Measurements from ENCODE around the gene EYA2. TPM values are rescaled to one million over a fixed set of nuclear protein-coding genes. Genes with fewer than 3 reads are reported as not detected.

Gene EYA2
- total RNA-seq, 3 donors from 2014 or later: 5.4 to 19.2 (median 12.5) TPM

GRCh38 chr20:47031821-47032220 lies 137.2 kb downstream of the EYA2 start:
- no peaks in the 10 kb centered on the region for H3K4me1 ChIP-seq
- H3K36me3 ChIP-seq: no peaks in the 10 kb centered on the region
- no peak overlapping the region for H3K4me3 ChIP-seq
- intact Hi-C loops (cut with DNase I; ENCODE audit: low total_unique reads): no loop called here
- H3K27ac ChIP-seq: peak overlapping the region in 1 of 2 donors; percentile 66
- no peak for TF ChIP-seq POLR2AphosphoS5 (IDR thresholded peaks at IDR 0.05)
- TF ChIP-seq POLR2A (IDR thresholded peaks at IDR 0.05): no peak
- TF ChIP-seq CTCF (IDR thresholded peaks at IDR 0.05): no peak
- DNase-seq (ENCODE audit: low spot score in 2 of 2): no peak
- no peaks in the 10 kb centered on the region for H3K27me3 ChIP-seq
- H3K9me3 ChIP-seq: peaks cover 0 to 5% of the 10 kb centered on the region in 2 donors

GRCh38 chr20:47032933-47033578 lies 138.4 kb downstream of the EYA2 start:
- intact Hi-C loops (cut with DNase I; ENCODE audit: low total_unique reads): no loop called here

DNA sequence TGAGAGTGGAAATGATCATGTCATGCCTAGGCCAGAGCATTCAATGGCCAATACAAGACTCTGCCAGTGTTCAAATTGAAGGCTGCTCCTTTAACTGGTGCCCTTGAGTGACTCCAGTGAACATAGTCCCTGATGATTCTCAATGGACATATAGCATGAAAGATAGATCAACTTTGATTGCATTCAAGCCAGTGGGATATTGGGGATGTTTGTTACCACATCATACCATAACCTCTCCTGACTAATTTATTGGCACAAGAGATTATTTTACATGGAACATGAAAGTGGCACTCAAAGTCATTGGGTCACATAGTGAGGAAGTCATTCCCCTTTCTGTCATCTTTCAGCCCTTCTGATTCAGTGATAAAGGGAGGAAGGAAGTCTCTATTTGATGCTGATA lies 139.0 kb downstream of the EYA2 start:
- TF ChIP-seq CTCF (IDR thresholded peaks at IDR 0.05): no peak
- TF ChIP-seq POLR2A (IDR thresholded peaks at IDR 0.05): no peak
- TF ChIP-seq POLR2AphosphoS5 (IDR thresholded peaks at IDR 0.05): no peak
- intact Hi-C loops (cut with DNase I; ENCODE audit: low total_unique reads): no loop called here
- Histone ChIP-seq H3K36me3 (no peaks in the 10 kb centered on the region), H3K4me3 (no peak overlapping the region), H3K9me3 (peaks cover 0 to under 1% of the 10 kb centered on the region in 2 donors), H3K27me3 (no peaks in the 10 kb centered on the region), H3K27ac (no peak overlapping the region), H3K4me1 (no peaks in the 10 kb centered on the region)
- no peak for DNase-seq (ENCODE audit: low spot score in 2 of 2)

More at GRCh38 chr20:47032933-47033578, 138.4 kb downstream of the EYA2 start:
- H3K9me3 ChIP-seq: peaks cover 0 to 5% of the 10 kb centered on the region in 2 donors
- TF ChIP-seq CTCF (IDR thresholded peaks at IDR 0.05) (no peak), POLR2A (IDR thresholded peaks at IDR 0.05) (no peak), POLR2AphosphoS5 (IDR thresholded peaks at IDR 0.05) (no peak)
- H3K4me3 ChIP-seq: no peak overlapping the region
- no peak for DNase-seq (ENCODE audit: low spot score in 2 of 2)
- H3K27ac ChIP-seq: no peak overlapping the region
- no peaks in the 10 kb centered on the region for H3K27me3 ChIP-seq
- H3K4me1 ChIP-seq: no peaks in the 10 kb centered on the region
- H3K36me3 ChIP-seq: no peaks in the 10 kb centered on the region

DNA sequence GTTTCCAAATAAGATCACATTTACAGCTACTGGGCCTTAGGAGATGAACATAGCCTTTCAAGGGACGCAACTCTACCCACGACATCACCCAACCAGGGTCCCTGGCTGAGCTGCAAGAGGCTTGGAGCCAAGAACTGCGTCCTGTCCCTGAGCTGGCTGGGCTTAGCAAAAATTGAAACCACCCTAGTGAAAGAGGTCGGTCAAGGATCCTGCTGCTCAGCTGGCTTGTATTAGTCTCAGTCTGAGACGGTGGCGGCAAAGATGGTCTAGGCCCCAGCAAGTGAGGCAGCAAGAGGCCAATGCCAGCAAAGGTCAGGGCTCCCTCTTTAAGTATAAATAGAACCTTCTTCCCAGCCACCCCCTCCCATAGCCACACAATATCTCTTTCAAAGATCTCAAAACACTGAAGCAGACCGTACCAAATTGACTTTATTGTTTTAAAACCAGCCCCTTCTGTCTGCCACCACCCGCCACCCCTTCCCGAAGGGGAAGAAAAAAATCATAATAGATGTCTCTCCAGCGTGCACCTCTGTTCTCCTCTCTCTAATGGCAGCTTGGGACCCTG lies 140.5 kb downstream of the EYA2 start:
- Histone ChIP-seq H3K27ac (peak overlapping the region in 1 of 2 donors; percentile 25), H3K4me1 (no peaks in the 10 kb centered on the region), H3K9me3 (no peaks in the 10 kb centered on the region), H3K36me3 (no peaks in the 10 kb centered on the region), H3K4me3 (no peak overlapping the region), H3K27me3 (no peaks in the 10 kb centered on the region)
- DNase-seq (ENCODE audit: low spot score in 2 of 2): no peak
- no peak for TF ChIP-seq POLR2AphosphoS5 (IDR thresholded peaks at IDR 0.05)
- TF ChIP-seq POLR2A (IDR thresholded peaks at IDR 0.05): no peak
- no peak for TF ChIP-seq CTCF (IDR thresholded peaks at IDR 0.05)
- intact Hi-C loops (cut with DNase I; ENCODE audit: low total_unique reads): no loop called here

DNA sequence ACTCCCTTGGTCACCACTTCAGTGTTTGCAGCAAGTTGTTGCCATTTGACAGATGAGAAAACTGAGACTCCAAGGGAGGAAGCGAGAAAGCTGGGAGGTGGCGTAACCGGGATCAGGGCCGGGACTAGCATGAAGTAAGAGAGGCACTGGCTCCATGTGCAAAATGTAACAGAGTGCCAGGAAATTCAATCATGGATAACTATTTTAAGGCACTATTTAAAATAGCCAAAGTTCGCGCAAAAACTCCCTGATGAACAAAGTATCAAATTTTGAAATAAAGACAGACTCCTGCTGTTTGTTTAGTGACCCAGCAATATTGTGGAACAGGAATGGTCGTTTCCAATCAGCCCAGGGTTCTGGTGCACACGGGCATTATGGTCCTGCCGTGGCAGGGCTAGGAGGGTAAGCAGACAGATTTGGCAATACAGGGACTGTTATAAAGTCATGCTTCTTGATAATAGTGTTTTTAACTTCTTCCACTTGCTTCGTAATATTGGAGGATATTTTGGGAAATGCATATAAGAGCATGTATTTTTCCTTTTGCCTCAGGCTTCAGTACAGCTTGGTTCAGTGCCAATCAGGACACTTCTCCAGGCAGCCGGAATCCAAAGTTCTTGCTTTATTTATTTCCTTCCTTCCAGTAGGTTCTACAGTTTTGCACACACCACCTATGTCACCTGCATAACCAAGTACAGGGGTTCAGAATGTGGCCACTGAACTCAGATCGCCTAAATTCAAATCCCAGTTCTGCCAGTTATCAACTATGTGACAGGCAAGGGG lies 141.6 kb downstream of the EYA2 start:
- Histone ChIP-seq H3K27me3 (no peaks in the 10 kb centered on the region), H3K27ac (no peak overlapping the region), H3K4me1 (no peaks in the 10 kb centered on the region), H3K36me3 (no peaks in the 10 kb centered on the region), H3K9me3 (no peaks in the 10 kb centered on the region), H3K4me3 (no peak overlapping the region)
- TF ChIP-seq POLR2AphosphoS5 (IDR thresholded peaks at IDR 0.05) (no peak), POLR2A (IDR thresholded peaks at IDR 0.05) (no peak), CTCF (IDR thresholded peaks at IDR 0.05) (no peak)
- no peak for DNase-seq (ENCODE audit: low spot score in 2 of 2)
- intact Hi-C loops (cut with DNase I; ENCODE audit: low total_unique reads): no loop called here

Measured in breast epithelium (tissue), 4 donors.